IMR-90 (cell line): ENCODE results near the gene TMCO2. TPM values are rescaled to one million over a fixed set of nuclear protein-coding genes. Genes with fewer than 3 reads are reported as not detected.
A peak's percentile ranks its signal among the peaks of the same experiment; 100 is the strongest.

Experiments
- ATAC-seq: fragments of 200-7000 bp; cut with Tn5 transposase; 2 replicates; pipeline ENCODE4 v1.9.1; 2020; ENCODE audit warnings: low read depth, mild to moderate bottlenecking, moderate library complexity
- BruUV-seq: library from RNA; stranded (reverse); fragments of 400-500 nt; replicated peaks from 2 replicates; lab custom pipeline; 2021; lab: Mats Ljungman, UMichigan
- CTCF ChIA-PET: fragments of 300-600 bp; formaldehyde crosslinking; extraction: SDS; loops from one replicate; lab custom pipeline; 2021; ENCODE audit warnings: antibody characterized with exemption; lab: Yijun Ruan, JAX
- POLR2A ChIA-PET: fragments of 300-600 bp; sonication (Branson Sonifier 250); formaldehyde crosslinking; loops from one replicate; lab custom pipeline; 2022; ENCODE audit warnings: antibody characterized with exemption; ENCODE audit not compliant: unreplicated experiment; lab: Charles Lee
- DNase-seq: peaks from one replicate; pipeline ENCODE4 v3.0.0; 2013
- H2AFZ ChIP-seq: replicated peaks from 2 replicates; pipeline ENCODE3; 2013; ENCODE audit warnings: low read length, mild to moderate bottlenecking; ENCODE audit not compliant: poor library complexity
- H2AK5ac ChIP-seq: 2 replicates; pipeline ENCODE4 v1.6.1; 2013; ENCODE audit warnings: low read depth, low read length, inconsistent platforms
- H2AK9ac ChIP-seq: replicated peaks from 2 replicates; pipeline ENCODE3; 2013; ENCODE audit warnings: mild to moderate bottlenecking, low read depth, low read length, moderate library complexity; ENCODE audit not compliant: poor library complexity
- H2BK120ac ChIP-seq: 2 replicates; pipeline ENCODE4 v1.6.1; 2013; ENCODE audit warnings: low read depth, low read length, inconsistent platforms
- H2BK15ac ChIP-seq: 3 replicates; pipeline ENCODE4 v1.6.1; 2013; ENCODE audit warnings: low read depth, low read length, inconsistent platforms
- H2BK20ac ChIP-seq: 2 replicates; pipeline ENCODE4 v1.6.1; 2013; ENCODE audit warnings: low read depth, mild to moderate bottlenecking, inconsistent platforms, low read length, moderate library complexity
- H2BK5ac ChIP-seq: 2 replicates; pipeline ENCODE4 v1.6.1; 2013; ENCODE audit warnings: mild to moderate bottlenecking, low read depth, low read length, inconsistent platforms; ENCODE audit not compliant: poor library complexity, severe bottlenecking
- H3K14ac ChIP-seq: replicated peaks from 2 replicates; pipeline ENCODE4 v1.6.1; 2013; ENCODE audit warnings: low read depth, low read length, inconsistent platforms
- H3K18ac ChIP-seq: 2 replicates; pipeline ENCODE4 v1.6.1; 2013; ENCODE audit warnings: low read depth, low read length, control low read depth
- H3K23ac ChIP-seq: 2 replicates; pipeline ENCODE4 v1.6.1; 2013; ENCODE audit warnings: low read depth, low read length, inconsistent platforms
- H3K27ac ChIP-seq: 2 replicates; pipeline ENCODE4 v1.5.1; 2013; ENCODE audit warnings: mild to moderate bottlenecking, control low read depth, low read length; ENCODE audit not compliant: insufficient read depth
- H3K27me3 ChIP-seq: 2 replicates; pipeline ENCODE4 v1.6.1; 2013; ENCODE audit warnings: low read length; ENCODE audit not compliant: control insufficient read depth, insufficient read depth
- H3K36me3 ChIP-seq: 2 replicates; pipeline ENCODE4 v1.6.1; 2013; ENCODE audit warnings: low read length, mixed read lengths; ENCODE audit not compliant: control insufficient read depth, insufficient read depth
- H3K4ac ChIP-seq: 2 replicates; pipeline ENCODE4 v1.6.1; 2013; ENCODE audit warnings: low read depth, low read length, inconsistent platforms
- H3K4me1 ChIP-seq: 2 replicates; pipeline ENCODE4 v1.6.1; 2013; ENCODE audit warnings: low read length, mixed read lengths; ENCODE audit not compliant: control insufficient read depth, insufficient read depth
- H3K4me2 ChIP-seq: 2 replicates; pipeline ENCODE4 v1.6.1; 2013; ENCODE audit warnings: low read depth, mild to moderate bottlenecking, control low read depth, low read length, moderate library complexity
- H3K4me3 ChIP-seq: 2 replicates; pipeline ENCODE4 v1.5.1; 2013; ENCODE audit warnings: low read depth, mild to moderate bottlenecking, control low read depth, low read length, moderate library complexity; ENCODE audit not compliant: insufficient read depth
- H3K56ac ChIP-seq: 2 replicates; pipeline ENCODE4 v1.6.1; 2013; ENCODE audit warnings: low read length, inconsistent platforms; ENCODE audit not compliant: insufficient read depth; ENCODE audit errors: extremely low read depth
- H3K79me1 ChIP-seq, 2 experiments: 2 replicates each; pipeline ENCODE4 v1.6.1; 2013; ENCODE audit warnings: low read length in 2 of 2, inconsistent platforms in 1 of 2, low read depth in 1 of 2
- H3K9ac ChIP-seq: 2 replicates; pipeline ENCODE4 v1.6.1; 2013; ENCODE audit warnings: low read depth, low read length, control low read depth
- H3K9me1 ChIP-seq: 2 replicates; pipeline ENCODE4 v1.6.1; 2013; ENCODE audit warnings: low read length, inconsistent platforms; ENCODE audit not compliant: insufficient read depth
- H3K9me3 ChIP-seq: 2 replicates; pipeline ENCODE4 v1.6.1; 2013; ENCODE audit warnings: low read length; ENCODE audit not compliant: control insufficient read depth, insufficient read depth
- H4K20me1 ChIP-seq: 2 replicates; pipeline ENCODE4 v1.6.1; 2013; ENCODE audit warnings: low read length, inconsistent platforms; ENCODE audit not compliant: insufficient read depth
- H4K5ac ChIP-seq: 2 replicates; pipeline ENCODE4 v1.6.1; 2013; ENCODE audit warnings: mild to moderate bottlenecking, low read depth, low read length, control low read depth
- H4K8ac ChIP-seq, 2 experiments: 2 replicates each; pipeline ENCODE4 v1.6.1; 2013; ENCODE audit warnings: low read depth in 2 of 2, low read length in 2 of 2, control low read depth in 1 of 2, inconsistent platforms in 1 of 2
- H4K91ac ChIP-seq: 2 replicates; pipeline ENCODE4 v1.6.1; 2013; ENCODE audit warnings: low read depth, low read length, inconsistent platforms; ENCODE audit not compliant: insufficient read depth
- BHLHE40 ChIP-seq: fragments of 150-350 bp; IDR thresholded peaks from 2 replicates; pipeline ENCODE4 v1.6.1; 2016; ENCODE audit warnings: mild to moderate bottlenecking, low read depth, low read length
- CHD1 ChIP-seq: IDR thresholded peaks from 2 replicates; pipeline ENCODE4 v1.6.1; 2012; ENCODE audit warnings: low read depth, low read length, improper control_type of control experiment
- FOS ChIP-seq: fragments of 150-350 bp; IDR thresholded peaks from 2 replicates; pipeline ENCODE4 v1.6.1; 2016; ENCODE audit warnings: low read depth, low read length
- MAFK ChIP-seq: IDR thresholded peaks from 2 replicates; pipeline ENCODE4 v1.6.1; 2012; ENCODE audit warnings: low read depth, low read length, improper control_type of control experiment
- MAZ ChIP-seq: IDR thresholded peaks from 2 replicates; pipeline ENCODE4 v1.6.1; 2012; ENCODE audit warnings: low read depth, mild to moderate bottlenecking, low read length, improper control_type of control experiment, moderate library complexity, borderline replicate concordance
- MXI1 ChIP-seq: IDR thresholded peaks from 2 replicates; pipeline ENCODE4 v1.6.1; 2012; ENCODE audit warnings: low read depth, mild to moderate bottlenecking, low read length, moderate library complexity, borderline replicate concordance
- NFE2L2 ChIP-seq: fragments of 150-350 bp; IDR thresholded peaks from 2 replicates; pipeline ENCODE4 v1.6.1; 2016; ENCODE audit warnings: low read depth, mild to moderate bottlenecking, low read length
- POLR2A ChIP-seq: IDR thresholded peaks from 2 replicates; pipeline ENCODE4 v1.6.1; 2012; ENCODE audit warnings: mild to moderate bottlenecking, low read depth, low read length
- RAD21 ChIP-seq: IDR thresholded peaks from 2 replicates; pipeline ENCODE4 v1.6.1; 2012; ENCODE audit warnings: low read length, improper control_type of control experiment
- RCOR1 ChIP-seq: IDR thresholded peaks from 2 replicates; pipeline ENCODE4 v1.6.1; 2012; ENCODE audit warnings: mild to moderate bottlenecking, low read length, improper control_type of control experiment; ENCODE audit not compliant: insufficient replicate concordance
- RFX5 ChIP-seq: IDR thresholded peaks from 2 replicates; pipeline ENCODE4 v1.8.0; 2012; ENCODE audit warnings: low read depth, mild to moderate bottlenecking, low read length, moderate library complexity
- SMC3 ChIP-seq: fragments of 150-350 bp; IDR thresholded peaks from 2 replicates; pipeline ENCODE4 v1.6.1; 2016; ENCODE audit warnings: low read depth, mild to moderate bottlenecking, antibody characterized with exemption, low read length, moderate library complexity
- WGBS, 2 experiments: methylation state at CpG; one replicate each; pipeline versions ENCODE4 v1.1.5 to v1.1.7; 2013; ENCODE audit warnings: missing lambda C conversion rate in 2 of 2; ENCODE audit not compliant: insufficient read length in 1 of 2; ENCODE audit errors: extremely low coverage in 2 of 2; 5-methylcytosine and 5-hydroxymethylcytosine counted together
- dilution Hi-C: fragments of 300-500 bp; cut with HindIII; formaldehyde crosslinking; loops from one replicate; pipeline ENCODE4 v1.14.3; 2018; ENCODE audit warnings: low sequenced_read_pairs; ENCODE audit not compliant: unreplicated experiment
- in situ Hi-C: fragments of 300-500 bp; cut with MboI; formaldehyde crosslinking; loops from 3 replicates; pipeline ENCODE4 v1.14.3; 2019; ENCODE audit warnings: low sequenced_read_pairs, inconsistent platforms, mixed read lengths
- intact Hi-C: fragments of 100-400 bp; cut with micrococcal nuclease; formaldehyde crosslinking; loops from 2 replicates; pipeline ENCODE4 v1.10.0; 2022
- polyA plus RNA-seq, 3 experiments: library from polyadenylated mRNA; depleted of rRNA; stranded (reverse); fragments of >200 nt; gene quantifications; 2 replicates each; pipeline ENCODE4 v1.2.3, GENCODE V29; 2012; ENCODE audit warnings: low replicate concordance in 1 of 3
- total RNA-seq: library from RNA; depleted of rRNA; stranded (reverse); fragments of >200 nt; gene quantifications from 2 replicates; pipeline ENCODE4 v1.2.3, GENCODE V29; 2012
- TF ChIP-seq, protein P1 (sequence below): fragments of 150-350 bp; IDR thresholded peaks from 2 replicates; pipeline ENCODE4 v1.6.1; 2017; ENCODE audit warnings: mild to moderate bottlenecking, antibody characterized with exemption, low read length, low read depth
- TF ChIP-seq, protein P2 (sequence below): conservative IDR thresholded peaks from 2 replicates; pipeline ENCODE4 v1.5.1; 2012; ENCODE audit warnings: mild to moderate bottlenecking, low read depth, low read length, improper control_type of control experiment

The TMCO2 gene
- total and polyA plus RNA-seq, 2 of the 4 experiments (the other 2 are of a cell fraction): not detected

GRCh38 chr1:40256401-40257084, 8.8 kb downstream of the TMCO2 start (continued):
- TF ChIP-seq SMC3: no peak

DNA sequence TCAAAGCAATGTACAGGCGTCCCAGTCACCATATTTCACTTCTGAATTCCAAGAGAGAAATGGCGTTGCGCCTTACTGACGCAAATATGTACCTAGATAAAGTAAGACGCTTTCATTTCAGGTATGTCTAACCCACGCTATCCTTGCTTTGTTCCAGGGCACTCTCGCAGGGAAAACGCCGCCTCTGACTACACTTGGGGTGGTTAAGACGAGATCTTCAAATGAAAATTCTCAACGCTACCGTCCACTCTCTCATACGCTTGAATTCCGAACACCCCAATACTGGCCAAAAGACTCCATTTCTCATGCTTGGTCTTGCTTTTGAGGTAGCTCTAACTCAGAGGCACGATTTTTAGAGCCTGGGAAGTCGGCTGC, 9.6 kb downstream of the TMCO2 start:
- WGBS, 2 experiments: 0% methylated on average over 2 of the region's 16 CpGs; no CpG with 5 or more reads in 1 of the 2 experiments
- H3K27ac ChIP-seq: peak overlapping the region; percentile 89
- peak overlapping the region; percentile 96 for H3K4ac ChIP-seq
- peaks cover 2% of the 10 kb centered on the region; the same call in 1 of the 2 replicates for H3K4me1 ChIP-seq
- no peak overlapping the region for H2BK20ac ChIP-seq
- H3K27me3 ChIP-seq: no peaks in the 10 kb centered on the region
- BruUV-seq: TSS peak; percentile 97
- DNase-seq (no peak), ATAC-seq (peak; percentile 2; the same call in 1 of the 2 replicates)
- peak overlapping the region; percentile 81 for H3K4me3 ChIP-seq
- peaks cover 11% of the 10 kb centered on the region; the same call in 1 of the 2 replicates for H3K36me3 ChIP-seq
- peak overlapping the region; percentile 96 for H2AK9ac ChIP-seq
- dilution Hi-C loops (no loop called here), in situ Hi-C loops (no loop called here), intact Hi-C loops (loop anchor here (2.0 to 10.0 kb wide), 2 partner anchors 16 to 148 kb away; no protein-coding TSS in a partner anchor)
- peak overlapping the region; percentile 99 for H3K14ac ChIP-seq
- H2BK120ac ChIP-seq: peak overlapping the region; percentile 62
- peaks cover 5% of the 10 kb centered on the region; the same call in 1 of the 2 replicates for H3K9me1 ChIP-seq
- H3K79me1 ChIP-seq: peaks cover 35 to 49% of the 10 kb centered on the region in 2 experiments
- H4K8ac ChIP-seq: peak overlapping the region; percentile 99
- ChIA-PET POLR2A (no interaction called here), CTCF (interaction anchor here (0.8 to 1.7 kb wide), 2 partner anchors 16 to 58 kb away, joined by 3 to 4 read pairs; no protein-coding TSS in a partner anchor)
- H3K9ac ChIP-seq: peak overlapping the region; percentile 96
- peak overlapping the region; percentile 100 for H3K23ac ChIP-seq
- peak overlapping the region; percentile 35; the same call in 1 of the 3 replicates for H2BK15ac ChIP-seq
- peak overlapping the region; percentile 86 for H4K91ac ChIP-seq
- peak overlapping the region; percentile 66 for H3K18ac ChIP-seq
- H4K5ac ChIP-seq: peak overlapping the region; percentile 97
- peak overlapping the region; percentile 77 for H2BK5ac ChIP-seq
- H2AFZ ChIP-seq: peak overlapping the region; percentile 98
- peak overlapping the region; percentile 93 for H3K4me2 ChIP-seq
- H3K9me3 ChIP-seq: no peaks in the 10 kb centered on the region
- H3K56ac ChIP-seq: peak overlapping the region; percentile 98
- H2AK5ac ChIP-seq: peak overlapping the region; percentile 46
- H4K20me1 ChIP-seq: no peaks in the 10 kb centered on the region; the same call in 1 of the 2 replicates
- no peak for TF ChIP-seq POLR2A
- TF ChIP-seq RFX5: no peak
- TF ChIP-seq BHLHE40: no peak
- TF ChIP-seq RAD21: no peak
- TF ChIP-seq FOS: no peak
- TF ChIP-seq CHD1: no peak
- no peak for TF ChIP-seq MXI1
- TF ChIP-seq MAFK: no peak
- no peak for TF ChIP-seq SMC3
- TF ChIP-seq MAZ: no peak
- TF ChIP-seq, protein P1, sequence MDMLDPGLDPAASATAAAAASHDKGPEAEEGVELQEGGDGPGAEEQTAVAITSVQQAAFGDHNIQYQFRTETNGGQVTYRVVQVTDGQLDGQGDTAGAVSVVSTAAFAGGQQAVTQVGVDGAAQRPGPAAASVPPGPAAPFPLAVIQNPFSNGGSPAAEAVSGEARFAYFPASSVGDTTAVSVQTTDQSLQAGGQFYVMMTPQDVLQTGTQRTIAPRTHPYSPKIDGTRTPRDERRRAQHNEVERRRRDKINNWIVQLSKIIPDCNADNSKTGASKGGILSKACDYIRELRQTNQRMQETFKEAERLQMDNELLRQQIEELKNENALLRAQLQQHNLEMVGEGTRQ: no peak
- TF ChIP-seq RCOR1: no peak
- no peak for TF ChIP-seq NFE2L2
- TF ChIP-seq, protein P2, sequence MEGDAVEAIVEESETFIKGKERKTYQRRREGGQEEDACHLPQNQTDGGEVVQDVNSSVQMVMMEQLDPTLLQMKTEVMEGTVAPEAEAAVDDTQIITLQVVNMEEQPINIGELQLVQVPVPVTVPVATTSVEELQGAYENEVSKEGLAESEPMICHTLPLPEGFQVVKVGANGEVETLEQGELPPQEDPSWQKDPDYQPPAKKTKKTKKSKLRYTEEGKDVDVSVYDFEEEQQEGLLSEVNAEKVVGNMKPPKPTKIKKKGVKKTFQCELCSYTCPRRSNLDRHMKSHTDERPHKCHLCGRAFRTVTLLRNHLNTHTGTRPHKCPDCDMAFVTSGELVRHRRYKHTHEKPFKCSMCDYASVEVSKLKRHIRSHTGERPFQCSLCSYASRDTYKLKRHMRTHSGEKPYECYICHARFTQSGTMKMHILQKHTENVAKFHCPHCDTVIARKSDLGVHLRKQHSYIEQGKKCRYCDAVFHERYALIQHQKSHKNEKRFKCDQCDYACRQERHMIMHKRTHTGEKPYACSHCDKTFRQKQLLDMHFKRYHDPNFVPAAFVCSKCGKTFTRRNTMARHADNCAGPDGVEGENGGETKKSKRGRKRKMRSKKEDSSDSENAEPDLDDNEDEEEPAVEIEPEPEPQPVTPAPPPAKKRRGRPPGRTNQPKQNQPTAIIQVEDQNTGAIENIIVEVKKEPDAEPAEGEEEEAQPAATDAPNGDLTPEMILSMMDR: no peak
